DOHH2 (cell line): ENCODE results near the gene ACHE.
"Not testable (repeated sequence)": the region's sequence is repeated elsewhere in the genome, so short reads cannot be mapped to it uniquely, and the experiment has no call there.

Experiments
- H3F3A ChIP-seq: fragments of 200-600 bp; sonication (generic), shearing (Covaris generic); 2 replicates; pipeline ENCODE4 v1.6.0; 2016; ENCODE audit warnings: antibody characterized with exemption, mild to moderate bottlenecking; ENCODE audit not compliant: control insufficient read depth, insufficient read depth
- H3K27ac ChIP-seq: fragments of 200-600 bp; sonication (generic); 2 replicates; pipeline ENCODE4 v1.5.1; 2014; ENCODE audit warnings: low read depth, mild to moderate bottlenecking, low read length, moderate library complexity
- H3K27me3 ChIP-seq: fragments of 200-600 bp; sonication (generic); 2 replicates; pipeline ENCODE4 v1.6.1; 2014; ENCODE audit warnings: mild to moderate bottlenecking, low read length, mixed read lengths; ENCODE audit not compliant: control insufficient read depth
- H3K36me3 ChIP-seq: fragments of 200-600 bp; sonication (generic); 2 replicates; pipeline ENCODE4 v1.6.1; 2014; ENCODE audit warnings: mild to moderate bottlenecking, low read length, moderate library complexity, mixed read lengths; ENCODE audit not compliant: control insufficient read depth
- H3K4me1 ChIP-seq: fragments of 200-600 bp; sonication (generic); 2 replicates; pipeline ENCODE4 v1.6.1; 2014; ENCODE audit warnings: mild to moderate bottlenecking, low read length, mixed read lengths; ENCODE audit not compliant: control insufficient read depth
- H3K4me2 ChIP-seq: fragments of 200-600 bp; sonication (generic); 2 replicates; pipeline ENCODE4 v1.6.0; 2014; ENCODE audit warnings: mild to moderate bottlenecking, low read length, moderate library complexity
- H3K4me3 ChIP-seq: fragments of 200-600 bp; sonication (generic); 2 replicates; pipeline ENCODE4 v1.5.1; 2014; ENCODE audit warnings: mild to moderate bottlenecking, low read length, mixed read lengths
- H3K79me2 ChIP-seq: fragments of 200-600 bp; sonication (generic); 2 replicates; pipeline ENCODE4 v1.6.1; 2014; ENCODE audit warnings: mild to moderate bottlenecking, low read length, mixed read lengths; ENCODE audit not compliant: control insufficient read depth
- H3K9me2 ChIP-seq: fragments of 200-600 bp; sonication (generic); replicated peaks from 2 replicates; pipeline ENCODE4 v1.6.1; 2014; ENCODE audit warnings: mild to moderate bottlenecking, low read length, mixed read lengths; ENCODE audit not compliant: control insufficient read depth
- H3K9me3 ChIP-seq: fragments of 200-600 bp; sonication (generic); 2 replicates; pipeline ENCODE4 v1.6.1; 2014; ENCODE audit warnings: antibody characterized with exemption, low read length, mixed read lengths; ENCODE audit not compliant: control insufficient read depth, insufficient read depth
- H4K20me1 ChIP-seq: fragments of 200-600 bp; sonication (generic); 2 replicates; pipeline ENCODE4 v1.6.0; 2014; ENCODE audit warnings: low read depth, mild to moderate bottlenecking, antibody characterized with exemption, low read length, moderate library complexity; ENCODE audit not compliant: control insufficient read depth, insufficient read depth
- CTCF ChIP-seq: fragments of 200-600 bp; sonication (generic); IDR thresholded peaks from one replicate; pipeline ENCODE4 v1.5.1; 2014; ENCODE audit warnings: antibody characterized with exemption, mild to moderate bottlenecking, low read depth, low read length; ENCODE audit not compliant: poor library complexity, severe bottlenecking
- EZH2phosphoT487 ChIP-seq: fragments of 200-600 bp; sonication (generic); IDR thresholded peaks from 2 replicates; pipeline ENCODE4 v1.6.1; 2017; ENCODE audit warnings: borderline replicate concordance, mild to moderate bottlenecking, antibody characterized with exemption, low read length, moderate library complexity, mixed read lengths

The ACHE gene

GRCh38 chr7:100942045-100942774, 46.5 kb upstream of the ACHE start:
- H3K4me1 ChIP-seq = no peaks in the 10 kb centered on the region
- H3K9me3 ChIP-seq = no peaks in the 10 kb centered on the region
- H3K36me3 ChIP-seq = no peaks in the 10 kb centered on the region
- no peaks in the 10 kb centered on the region for H3K9me2 ChIP-seq
- no peak overlapping the region for H3K4me3 ChIP-seq
- TF ChIP-seq EZH2phosphoT487 (no peak), CTCF (no peak)
- H4K20me1 ChIP-seq = no peaks in the 10 kb centered on the region
- no peak overlapping the region for H3K27ac ChIP-seq
- no peak overlapping the region for H3K4me2 ChIP-seq
- no peaks in the 10 kb centered on the region for H3F3A ChIP-seq
- no peaks in the 10 kb centered on the region for H3K79me2 ChIP-seq
- peaks cover 3% of the 10 kb centered on the region; the same call in 1 of the 2 replicates for H3K27me3 ChIP-seq

GRCh38 chr7:100936167-100936566, 40.5 kb upstream of the ACHE start:
- H3K4me3 ChIP-seq, H3K27me3 ChIP-seq, H3K9me3 ChIP-seq, H3K4me2 ChIP-seq, H3F3A ChIP-seq, H3K9me2 ChIP-seq, H3K27ac ChIP-seq, H3K4me1 ChIP-seq, H4K20me1 ChIP-seq, H3K79me2 ChIP-seq, H3K36me3 ChIP-seq: not testable (repeated sequence)

- not testable (repeated sequence) for H3K27me3 ChIP-seq, H3K27ac ChIP-seq, H3K36me3 ChIP-seq, H3K79me2 ChIP-seq, H4K20me1 ChIP-seq, H3K4me1 ChIP-seq, H3K4me3 ChIP-seq, H3K9me3 ChIP-seq, H3K9me2 ChIP-seq, H3K4me2 ChIP-seq, H3F3A ChIP-seq
Measured at GRCh38 chr7:100935381-100935780, 39.7 kb upstream of the ACHE start.

GRCh38 chr7:100933734-100934133, 38.0 kb upstream of the ACHE start:
- no peaks in the 10 kb centered on the region for H3K79me2 ChIP-seq
- no peaks in the 10 kb centered on the region for H3K36me3 ChIP-seq
- TF ChIP-seq CTCF (no peak), EZH2phosphoT487 (no peak)
- H3K4me1 ChIP-seq = 0 out of 2 replicates have a peak, but pooled peaks cover 4% of the 10 kb centered on the region
- H3K4me3 ChIP-seq = no peak overlapping the region
- H3K27me3 ChIP-seq = no peaks in the 10 kb centered on the region
- no peaks in the 10 kb centered on the region for H3F3A ChIP-seq
- H3K9me2 ChIP-seq = no peaks in the 10 kb centered on the region
- no peaks in the 10 kb centered on the region for H4K20me1 ChIP-seq
- H3K27ac ChIP-seq = no peak overlapping the region
- H3K4me2 ChIP-seq = no peak overlapping the region
- H3K9me3 ChIP-seq = no peaks in the 10 kb centered on the region
